Measurements from ENCODE around the gene APBB1IP. TPM values are rescaled to one million over a fixed set of nuclear protein-coding genes. Genes with fewer than 3 reads are reported as not detected.

APBB1IP gene
- total and polyA plus RNA-seq, 4 donors, result 5.4 to 33.5 (median 19.1) TPM

DNA sequence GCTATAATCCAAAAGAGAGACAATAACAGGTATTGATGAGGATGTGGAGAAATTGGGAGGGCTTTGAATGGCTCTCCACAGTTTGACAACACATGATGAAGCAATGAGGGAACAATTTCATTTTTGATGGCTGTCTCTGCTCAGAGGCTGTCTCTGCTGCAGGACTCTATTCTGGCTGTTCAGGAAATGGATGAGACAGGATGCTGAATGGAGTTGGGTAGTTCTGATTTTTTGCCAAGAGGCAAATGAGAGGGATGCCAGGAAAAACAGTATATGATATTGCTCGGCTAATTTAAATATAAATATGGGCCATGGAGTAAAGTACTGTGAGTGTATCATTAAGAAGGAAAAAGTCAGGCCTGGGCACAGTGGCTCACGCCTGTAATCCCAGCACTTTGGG lies 16.8 kb downstream of the APBB1IP start:
- TF ChIP-seq CTCF (IDR thresholded peaks at IDR 0.05; ENCODE audit: control extremely low read depth, extremely low read depth), result no peak
- no peaks in the 10 kb centered on the region for H3K27me3 ChIP-seq (ENCODE audit: control insufficient read depth in 3 of 3, insufficient read depth in 3 of 3, low read length in 2 of 3)
- DNase-seq (no peak), ATAC-seq (ENCODE audit: insufficient read depth, low FRiP score) (no peak)
- H3K9ac ChIP-seq (ENCODE audit: insufficient read depth in 1 of 2, low read length in 2 of 2), result no peak overlapping the region
- no peaks in the 10 kb centered on the region for H3K4me1 ChIP-seq (ENCODE audit: control insufficient read depth in 5 of 5, insufficient read depth in 5 of 5, low read length in 5 of 5)
- no peak overlapping the region for H3K27ac ChIP-seq (ENCODE audit: low read depth in 1 of 2, low read length in 1 of 2)
- peaks cover 0 to 1% (median 0%) of the 10 kb centered on the region in 4 donors for H3K36me3 ChIP-seq (ENCODE audit: control insufficient read depth in 4 of 4, insufficient read depth in 4 of 4, low read length in 4 of 4)
- no peak overlapping the region for H3K4me3 ChIP-seq
- no peaks in the 10 kb centered on the region for H3K9me3 ChIP-seq (ENCODE audit: control insufficient read depth in 4 of 4, insufficient read depth in 3 of 4, low read length in 3 of 4)
- 90 to 94% methylated on average over 2 of the region's 2 CpGs for WGBS, 2 donors

DNA sequence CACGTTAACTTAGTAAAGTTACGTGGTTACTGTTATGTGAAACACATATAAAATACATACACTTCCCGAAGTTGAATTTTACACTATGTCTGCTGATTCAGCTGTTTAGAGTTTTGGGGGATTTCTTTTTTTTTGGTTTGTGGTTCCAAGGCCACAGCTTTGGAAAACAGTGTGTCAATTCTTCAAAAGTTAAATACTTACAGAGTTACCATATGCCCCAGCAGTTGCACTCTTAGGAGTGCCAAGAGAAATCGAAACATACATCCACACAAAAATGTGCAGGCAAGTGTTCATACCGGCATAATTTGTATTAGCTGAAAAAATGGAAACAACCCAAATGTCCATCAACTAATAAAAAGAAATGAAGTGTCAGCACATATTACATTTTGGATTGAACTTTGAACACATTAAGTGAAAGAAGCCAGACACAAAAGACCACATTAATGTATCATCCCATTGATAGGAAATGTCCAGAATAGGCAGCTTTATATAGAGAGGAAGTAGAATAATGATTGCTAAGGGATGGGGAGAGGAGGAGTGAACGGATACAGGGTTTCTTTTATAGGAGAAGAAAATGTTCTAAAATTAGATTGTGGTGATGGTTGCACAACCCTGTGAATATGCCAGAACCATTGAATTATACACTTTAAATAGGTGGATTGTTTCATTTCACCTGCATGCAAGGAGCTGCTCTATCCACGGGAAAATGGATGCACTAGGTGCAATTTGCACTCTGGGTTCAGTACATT lies 17.6 kb downstream of the APBB1IP start:
- Histone ChIP-seq H3K27ac (ENCODE audit: low read depth in 1 of 2, low read length in 1 of 2) (no peak overlapping the region), H3K4me3 (no peak overlapping the region), H3K4me1 (ENCODE audit: control insufficient read depth in 5 of 5, insufficient read depth in 5 of 5, low read length in 5 of 5) (no peaks in the 10 kb centered on the region), H3K9me3 (ENCODE audit: control insufficient read depth in 4 of 4, insufficient read depth in 3 of 4, low read length in 3 of 4) (peaks cover 0 to 2% (median 0%) of the 10 kb centered on the region in 4 donors), H3K36me3 (ENCODE audit: control insufficient read depth in 4 of 4, insufficient read depth in 4 of 4, low read length in 4 of 4) (peaks cover 0 to 1% (median 0%) of the 10 kb centered on the region in 4 donors), H3K9ac (ENCODE audit: insufficient read depth in 1 of 2, low read length in 2 of 2) (no peak overlapping the region), H3K27me3 (ENCODE audit: control insufficient read depth in 3 of 3, insufficient read depth in 3 of 3, low read length in 2 of 3) (no peaks in the 10 kb centered on the region)
- TF ChIP-seq CTCF (IDR thresholded peaks at IDR 0.05; ENCODE audit: control extremely low read depth, extremely low read depth), result no peak
- DNase-seq (no peak), ATAC-seq (ENCODE audit: insufficient read depth, low FRiP score) (no peak)
- WGBS, 2 donors, result 72 to 76% methylated on average over 7 of the region's 7 CpGs

GRCh38 chr10:26457088-26457487 lies 18.9 kb downstream of the APBB1IP start:
- TF ChIP-seq CTCF (IDR thresholded peaks at IDR 0.05; ENCODE audit: control extremely low read depth, extremely low read depth), result no peak
- Histone ChIP-seq H3K4me1 (ENCODE audit: control insufficient read depth in 5 of 5, insufficient read depth in 5 of 5, low read length in 5 of 5) (no peaks in the 10 kb centered on the region), H3K36me3 (ENCODE audit: control insufficient read depth in 4 of 4, insufficient read depth in 4 of 4, low read length in 4 of 4) (peaks cover 0 to 1% (median 0%) of the 10 kb centered on the region in 4 donors), H3K4me3 (no peak overlapping the region), H3K9me3 (ENCODE audit: control insufficient read depth in 4 of 4, insufficient read depth in 3 of 4, low read length in 3 of 4) (peaks cover 0 to 3% (median 0%) of the 10 kb centered on the region in 4 donors), H3K27me3 (ENCODE audit: control insufficient read depth in 3 of 3, insufficient read depth in 3 of 3, low read length in 2 of 3) (no peaks in the 10 kb centered on the region), H3K9ac (ENCODE audit: insufficient read depth in 1 of 2, low read length in 2 of 2) (no peak overlapping the region), H3K27ac (ENCODE audit: low read depth in 1 of 2, low read length in 1 of 2) (no peak overlapping the region)
- ATAC-seq (ENCODE audit: insufficient read depth, low FRiP score), result no peak
- DNase-seq, result no peak
- 73 to 82% methylated on average over 5 of the region's 5 CpGs for whole genome bisulfite sequencing, 2 donors
